Epithelial cell of proximal tubule (primary cell): ENCODE measurements around the gene GJA9. TPM values are rescaled to one million over a fixed set of nuclear protein-coding genes. Genes with fewer than 3 reads are reported as not detected.

ENCODE experiments used
- DNase-seq: peaks from one replicate; pipeline ENCODE4 v3.0.0-alpha.2; 2011; ENCODE audit warnings: low read depth
- H3K4me3 ChIP-seq: 2 replicates; pipeline ENCODE4 v1.5.1; 2011; ENCODE audit warnings: low read depth, mild to moderate bottlenecking, low read length
- total RNA-seq: library from RNA; depleted of rRNA; stranded (reverse); fragments of >200 nt; gene quantifications from 2 replicates; pipeline ENCODE4 v1.2.3, GENCODE V29; 2015
- TF ChIP-seq, protein P1 (sequence below): conservative IDR thresholded peaks from 2 replicates; pipeline ENCODE4 v1.5.1; 2012; ENCODE audit warnings: low read depth, mild to moderate bottlenecking, low read length

GJA9 gene
- total RNA-seq, 1 donor from 2014 or later = not detected

DNA sequence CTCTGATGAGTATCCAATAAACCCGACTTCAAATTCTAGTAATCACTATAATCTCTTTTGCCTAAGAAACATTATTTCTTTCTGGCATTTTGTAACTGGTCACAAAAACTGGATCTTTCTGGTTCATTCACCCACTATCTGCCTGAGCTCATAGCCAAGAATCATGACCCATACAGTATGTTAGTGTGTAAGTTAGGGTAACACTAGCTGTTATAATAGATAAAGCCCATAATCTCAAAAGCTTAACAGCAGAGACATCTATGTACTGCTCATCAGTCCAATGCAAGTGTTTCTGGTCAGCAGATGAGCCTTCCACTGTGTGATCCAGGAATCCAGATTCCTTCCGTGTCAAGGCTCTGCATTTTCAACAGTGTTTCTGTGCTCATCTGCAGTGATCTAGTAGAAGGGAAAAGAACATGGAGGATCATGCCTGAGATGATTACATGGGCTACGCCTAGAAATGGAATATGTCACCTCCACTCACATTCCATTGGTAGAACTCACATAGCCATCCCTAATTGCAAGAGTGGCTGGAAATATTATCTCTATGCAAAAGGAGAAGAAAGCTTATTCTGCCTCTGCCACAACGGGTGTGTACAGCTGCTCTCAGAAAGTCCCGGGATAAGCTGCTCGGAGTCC, 49.5 kb downstream of the GJA9 start:
- no peak overlapping the region for H3K4me3 ChIP-seq
- no peak for DNase-seq
- TF ChIP-seq, protein P1, sequence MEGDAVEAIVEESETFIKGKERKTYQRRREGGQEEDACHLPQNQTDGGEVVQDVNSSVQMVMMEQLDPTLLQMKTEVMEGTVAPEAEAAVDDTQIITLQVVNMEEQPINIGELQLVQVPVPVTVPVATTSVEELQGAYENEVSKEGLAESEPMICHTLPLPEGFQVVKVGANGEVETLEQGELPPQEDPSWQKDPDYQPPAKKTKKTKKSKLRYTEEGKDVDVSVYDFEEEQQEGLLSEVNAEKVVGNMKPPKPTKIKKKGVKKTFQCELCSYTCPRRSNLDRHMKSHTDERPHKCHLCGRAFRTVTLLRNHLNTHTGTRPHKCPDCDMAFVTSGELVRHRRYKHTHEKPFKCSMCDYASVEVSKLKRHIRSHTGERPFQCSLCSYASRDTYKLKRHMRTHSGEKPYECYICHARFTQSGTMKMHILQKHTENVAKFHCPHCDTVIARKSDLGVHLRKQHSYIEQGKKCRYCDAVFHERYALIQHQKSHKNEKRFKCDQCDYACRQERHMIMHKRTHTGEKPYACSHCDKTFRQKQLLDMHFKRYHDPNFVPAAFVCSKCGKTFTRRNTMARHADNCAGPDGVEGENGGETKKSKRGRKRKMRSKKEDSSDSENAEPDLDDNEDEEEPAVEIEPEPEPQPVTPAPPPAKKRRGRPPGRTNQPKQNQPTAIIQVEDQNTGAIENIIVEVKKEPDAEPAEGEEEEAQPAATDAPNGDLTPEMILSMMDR = no peak

DNA sequence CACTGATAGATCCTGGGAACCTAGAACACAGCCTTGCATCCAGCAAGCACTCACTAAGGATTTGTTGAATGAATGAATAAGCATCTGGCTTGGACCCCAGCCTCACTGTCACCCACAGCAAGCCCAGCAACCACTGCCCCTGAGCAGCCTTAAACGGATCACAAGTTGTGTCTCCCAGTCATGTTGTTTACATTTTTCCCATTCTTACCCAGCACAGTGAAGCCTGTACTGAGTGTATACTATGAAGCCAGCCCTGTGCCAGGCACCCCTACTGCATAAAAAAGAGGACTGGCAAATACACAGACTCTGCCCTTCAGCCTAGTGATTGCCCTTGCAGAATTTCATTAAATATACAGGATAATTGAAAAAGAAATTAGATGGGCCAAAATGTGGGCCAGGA, 52.0 kb downstream of the GJA9 start:
- TF ChIP-seq, protein P1 = no peak
- no peak for DNase-seq
- H3K4me3 ChIP-seq = no peak overlapping the region

DNA sequence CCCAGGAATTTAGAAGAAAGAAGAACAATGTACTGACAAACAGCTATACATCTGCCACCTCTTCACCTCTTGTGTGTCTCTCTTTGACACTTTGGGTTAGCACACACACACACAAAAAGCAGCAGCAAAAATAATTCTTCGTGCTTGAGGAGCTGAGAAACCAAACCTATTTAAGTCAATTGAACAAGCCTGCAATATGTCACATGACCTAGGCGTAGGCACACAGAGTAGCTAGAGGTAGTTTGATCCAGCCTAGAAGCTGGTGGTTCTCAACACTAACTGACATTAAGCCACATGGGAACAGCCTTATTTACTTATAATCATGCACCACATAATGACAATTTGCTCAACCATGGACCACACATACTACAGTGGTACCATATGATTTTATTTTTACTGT, 54.1 kb downstream of the GJA9 start:
- TF ChIP-seq, protein P1 = no peak
- no peak overlapping the region for H3K4me3 ChIP-seq
- DNase-seq = no peak

DNA sequence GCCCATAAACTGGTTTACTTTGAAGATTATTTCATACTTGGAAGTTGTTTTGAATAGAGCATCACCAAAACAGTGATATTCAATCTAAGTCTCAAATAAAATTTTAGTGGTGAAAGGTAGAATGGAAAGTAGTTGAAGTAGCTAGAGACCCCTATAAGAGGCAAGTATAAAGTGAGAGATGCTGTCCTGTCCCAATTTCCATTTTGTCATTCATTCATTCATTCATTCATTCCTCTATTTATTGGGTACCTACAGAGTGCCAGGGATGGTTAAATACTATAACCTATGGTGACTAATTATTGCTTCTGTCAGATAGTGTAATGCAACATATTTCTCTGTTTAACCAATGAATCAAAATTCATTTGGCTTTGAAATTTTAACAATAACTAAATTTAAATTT, 54.5 kb downstream of the GJA9 start:
- no peak overlapping the region for H3K4me3 ChIP-seq
- DNase-seq = no peak
- TF ChIP-seq, protein P1 = no peak

DNA sequence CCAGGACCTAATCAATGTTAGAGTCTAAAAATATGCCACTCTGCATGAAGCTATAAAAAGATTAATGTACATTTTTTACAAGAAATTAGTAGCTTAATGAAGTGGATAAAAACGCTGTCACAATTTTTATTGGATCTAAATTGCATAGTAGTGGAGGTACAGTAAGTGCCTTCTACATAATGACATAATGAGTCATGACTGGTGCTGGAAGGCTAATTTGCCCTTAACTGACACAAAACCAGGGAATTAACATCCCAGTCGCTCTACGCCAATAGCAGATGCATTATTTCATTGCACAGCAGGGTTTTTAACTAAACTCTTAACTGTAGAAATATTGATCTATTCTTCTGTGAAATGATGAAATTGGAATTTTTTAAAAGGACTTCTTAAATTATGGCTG, 55.1 kb downstream of the GJA9 start:
- TF ChIP-seq, protein P1 = no peak
- no peak overlapping the region for H3K4me3 ChIP-seq
- DNase-seq = no peak

Other genes with a start within 250 kb of the GJA9 start
- gene RRAGC, start 21.8 kb downstream of the GJA9 start, total RNA-seq = 3.3 and 4.3 TPM in 2 replicates
- gene MYCBP, start 8.2 kb downstream of the GJA9 start, total RNA-seq = 25.5 and 27.5 TPM in 2 replicates
- 0.07 TPM in 1 of 2 replicates, not detected in the other for gene RHBDL2, start 60.2 kb upstream of the GJA9 start, total RNA-seq
- 33.4 and 48.3 TPM in 2 replicates for gene AKIRIN1, start 109.7 kb upstream of the GJA9 start, total RNA-seq
- gene NDUFS5, start 144.8 kb upstream of the GJA9 start, total RNA-seq = 525 and 889 TPM in 2 replicates